ENCODE results near the gene FUCA2. TPM values are rescaled to one million over a fixed set of nuclear protein-coding genes. Genes with fewer than 3 reads are reported as not detected.

FUCA2 gene
- total and polyA plus RNA-seq, 4 donors, result 24.8 to 79.3 (median 41.5) TPM

GRCh38 chr6:143501851-143502250 is 9.7 kb downstream of the FUCA2 start:
- no peaks in the 10 kb centered on the region for H3K9me3 ChIP-seq (ENCODE audit: control insufficient read depth in 4 of 4, insufficient read depth in 3 of 4, low read length in 3 of 4)
- no peak for ATAC-seq (ENCODE audit: insufficient read depth, low FRiP score)
- WGBS, 2 donors, result 90 to 91% methylated on average over 2 of the region's 2 CpGs
- H3K4me1 ChIP-seq (ENCODE audit: control insufficient read depth in 5 of 5, insufficient read depth in 5 of 5, low read length in 5 of 5), result no peaks in the 10 kb centered on the region
- H3K27me3 ChIP-seq (ENCODE audit: control insufficient read depth in 3 of 3, insufficient read depth in 3 of 3, low read length in 2 of 3), result no peaks in the 10 kb centered on the region
- H3K27ac ChIP-seq (ENCODE audit: low read depth in 1 of 2, low read length in 1 of 2), result no peak overlapping the region
- TF ChIP-seq, protein P1, sequence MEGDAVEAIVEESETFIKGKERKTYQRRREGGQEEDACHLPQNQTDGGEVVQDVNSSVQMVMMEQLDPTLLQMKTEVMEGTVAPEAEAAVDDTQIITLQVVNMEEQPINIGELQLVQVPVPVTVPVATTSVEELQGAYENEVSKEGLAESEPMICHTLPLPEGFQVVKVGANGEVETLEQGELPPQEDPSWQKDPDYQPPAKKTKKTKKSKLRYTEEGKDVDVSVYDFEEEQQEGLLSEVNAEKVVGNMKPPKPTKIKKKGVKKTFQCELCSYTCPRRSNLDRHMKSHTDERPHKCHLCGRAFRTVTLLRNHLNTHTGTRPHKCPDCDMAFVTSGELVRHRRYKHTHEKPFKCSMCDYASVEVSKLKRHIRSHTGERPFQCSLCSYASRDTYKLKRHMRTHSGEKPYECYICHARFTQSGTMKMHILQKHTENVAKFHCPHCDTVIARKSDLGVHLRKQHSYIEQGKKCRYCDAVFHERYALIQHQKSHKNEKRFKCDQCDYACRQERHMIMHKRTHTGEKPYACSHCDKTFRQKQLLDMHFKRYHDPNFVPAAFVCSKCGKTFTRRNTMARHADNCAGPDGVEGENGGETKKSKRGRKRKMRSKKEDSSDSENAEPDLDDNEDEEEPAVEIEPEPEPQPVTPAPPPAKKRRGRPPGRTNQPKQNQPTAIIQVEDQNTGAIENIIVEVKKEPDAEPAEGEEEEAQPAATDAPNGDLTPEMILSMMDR (IDR thresholded peaks at IDR 0.05; ENCODE audit: control extremely low read depth, extremely low read depth), result no peak
- DNase-seq, result peak in 2 of 3 donors; percentile 9 to 32
- peaks cover 15 to 53% (median 25%) of the 10 kb centered on the region in 4 donors for H3K36me3 ChIP-seq (ENCODE audit: control insufficient read depth in 4 of 4, insufficient read depth in 4 of 4, low read length in 4 of 4)
- no peak overlapping the region for H3K9ac ChIP-seq (ENCODE audit: insufficient read depth in 1 of 2, low read length in 2 of 2)
- H3K4me3 ChIP-seq, result no peak overlapping the region

GRCh38 chr6:143498428-143498827 is 13.1 kb downstream of the FUCA2 start:
- ATAC-seq (ENCODE audit: insufficient read depth, low FRiP score) (no peak), DNase-seq (no peak)
- H3K9me3 ChIP-seq (ENCODE audit: control insufficient read depth in 4 of 4, insufficient read depth in 3 of 4, low read length in 3 of 4), result no peaks in the 10 kb centered on the region
- no peak overlapping the region for H3K9ac ChIP-seq (ENCODE audit: insufficient read depth in 1 of 2, low read length in 2 of 2)
- H3K4me1 ChIP-seq (ENCODE audit: control insufficient read depth in 5 of 5, insufficient read depth in 5 of 5, low read length in 5 of 5), result no peaks in the 10 kb centered on the region
- H3K36me3 ChIP-seq (ENCODE audit: control insufficient read depth in 4 of 4, insufficient read depth in 4 of 4, low read length in 4 of 4), result peaks cover 10 to 44% (median 22%) of the 10 kb centered on the region in 4 donors
- 80 to 83% methylated on average over 4 of the region's 4 CpGs for WGBS, 2 donors
- TF ChIP-seq, protein P1 (IDR thresholded peaks at IDR 0.05; ENCODE audit: control extremely low read depth, extremely low read depth), result no peak
- no peak overlapping the region for H3K27ac ChIP-seq (ENCODE audit: low read depth in 1 of 2, low read length in 1 of 2)
- H3K27me3 ChIP-seq (ENCODE audit: control insufficient read depth in 3 of 3, insufficient read depth in 3 of 3, low read length in 2 of 3), result no peaks in the 10 kb centered on the region
- H3K4me3 ChIP-seq, result no peak overlapping the region

DNA sequence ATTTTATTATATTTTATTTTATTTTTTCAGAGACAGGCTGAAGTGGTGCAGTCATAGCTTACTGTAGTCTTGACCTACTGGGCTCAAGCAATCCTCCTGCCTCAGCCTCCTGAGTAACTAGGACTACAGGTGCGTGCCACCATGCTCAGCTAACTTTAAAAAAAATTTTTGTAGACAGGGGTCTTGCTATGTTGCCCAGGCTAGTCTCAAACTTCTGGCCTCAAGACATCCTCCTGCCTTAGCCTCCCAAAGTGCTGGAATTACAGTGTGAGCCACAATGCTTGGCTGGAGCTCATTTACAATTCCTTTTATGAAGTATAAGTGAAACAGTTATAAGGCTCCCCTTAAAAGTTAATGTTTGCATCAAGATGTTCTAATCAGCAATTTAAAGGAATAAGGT is 14.5 kb downstream of the FUCA2 start:
- Histone ChIP-seq H3K27ac (ENCODE audit: low read depth in 1 of 2, low read length in 1 of 2) (no peak overlapping the region), H3K9me3 (ENCODE audit: control insufficient read depth in 4 of 4, insufficient read depth in 3 of 4, low read length in 3 of 4) (no peaks in the 10 kb centered on the region), H3K9ac (ENCODE audit: insufficient read depth in 1 of 2, low read length in 2 of 2) (no peak overlapping the region), H3K4me1 (ENCODE audit: control insufficient read depth in 5 of 5, insufficient read depth in 5 of 5, low read length in 5 of 5) (no peaks in the 10 kb centered on the region), H3K27me3 (ENCODE audit: control insufficient read depth in 3 of 3, insufficient read depth in 3 of 3, low read length in 2 of 3) (no peaks in the 10 kb centered on the region), H3K36me3 (ENCODE audit: control insufficient read depth in 4 of 4, insufficient read depth in 4 of 4, low read length in 4 of 4) (peaks cover 10 to 40% (median 20%) of the 10 kb centered on the region in 4 donors), H3K4me3 (no peak overlapping the region)
- ATAC-seq (ENCODE audit: insufficient read depth, low FRiP score), result no peak
- WGBS, 2 donors, result 100% methylated on average over 1 of the region's 1 CpG
- TF ChIP-seq, protein P1 (IDR thresholded peaks at IDR 0.05; ENCODE audit: control extremely low read depth, extremely low read depth), result no peak
- DNase-seq, result no peak

GRCh38 chr6:143490775-143491174 is 20.7 kb downstream of the FUCA2 start:
- 96% methylated on average over 8 of the region's 8 CpGs for WGBS, 2 donors
- H3K4me3 ChIP-seq, result no peak overlapping the region

More at GRCh38 chr6:143490775-143491174, 20.7 kb downstream of the FUCA2 start:
- DNase-seq, result no peak
- Histone ChIP-seq H3K4me1 (ENCODE audit: control insufficient read depth in 5 of 5, insufficient read depth in 5 of 5, low read length in 5 of 5) (no peaks in the 10 kb centered on the region), H3K9me3 (ENCODE audit: control insufficient read depth in 4 of 4, insufficient read depth in 3 of 4, low read length in 3 of 4) (no peaks in the 10 kb centered on the region), H3K9ac (ENCODE audit: insufficient read depth in 1 of 2, low read length in 2 of 2) (no peak overlapping the region), H3K27ac (ENCODE audit: low read depth in 1 of 2, low read length in 1 of 2) (no peak overlapping the region), H3K27me3 (ENCODE audit: control insufficient read depth in 3 of 3, insufficient read depth in 3 of 3, low read length in 2 of 3) (no peaks in the 10 kb centered on the region), H3K36me3 (ENCODE audit: control insufficient read depth in 4 of 4, insufficient read depth in 4 of 4, low read length in 4 of 4) (peaks cover 2 to 11% (median 6%) of the 10 kb centered on the region in 4 donors)
- no peak for ATAC-seq (ENCODE audit: insufficient read depth, low FRiP score)
- TF ChIP-seq, protein P1 (IDR thresholded peaks at IDR 0.05; ENCODE audit: control extremely low read depth, extremely low read depth), result no peak
